NOMO-1 (cell line): Measurements from ENCODE around the gene SLC23A1.
"Not testable (repeated sequence)": the region's sequence is repeated elsewhere in the genome, so short reads cannot be mapped to it uniquely, and the experiment has no call there.

ENCODE experiments used
- DNase-seq, 2 experiments: peaks; one replicate each; lab custom pipeline; 2025; ENCODE audit not compliant: unreplicated experiment in 2 of 2; lab: John Stamatoyannopoulos, UW

The SLC23A1 gene

DNA sequence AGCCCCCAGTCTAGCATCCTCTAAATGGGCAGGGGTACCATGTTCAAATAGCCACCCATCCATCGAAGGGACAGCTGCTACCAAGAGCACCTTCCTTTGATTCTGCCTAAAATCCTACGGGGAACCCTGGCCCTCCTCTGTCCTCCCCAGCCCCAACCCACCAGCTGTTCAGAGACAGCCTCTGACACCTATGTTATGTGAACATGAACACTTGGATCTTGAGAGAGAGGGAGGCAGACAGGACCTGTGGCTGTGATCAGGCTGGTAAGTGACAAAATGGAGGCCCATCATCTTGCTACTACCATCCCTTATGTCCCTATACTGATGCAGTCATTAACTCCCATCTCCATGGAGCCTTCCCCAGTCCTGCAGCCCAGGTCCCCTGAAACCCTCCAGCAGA, 8.2 kb downstream of the SLC23A1 start:
- DNase-seq = no peak

DNA sequence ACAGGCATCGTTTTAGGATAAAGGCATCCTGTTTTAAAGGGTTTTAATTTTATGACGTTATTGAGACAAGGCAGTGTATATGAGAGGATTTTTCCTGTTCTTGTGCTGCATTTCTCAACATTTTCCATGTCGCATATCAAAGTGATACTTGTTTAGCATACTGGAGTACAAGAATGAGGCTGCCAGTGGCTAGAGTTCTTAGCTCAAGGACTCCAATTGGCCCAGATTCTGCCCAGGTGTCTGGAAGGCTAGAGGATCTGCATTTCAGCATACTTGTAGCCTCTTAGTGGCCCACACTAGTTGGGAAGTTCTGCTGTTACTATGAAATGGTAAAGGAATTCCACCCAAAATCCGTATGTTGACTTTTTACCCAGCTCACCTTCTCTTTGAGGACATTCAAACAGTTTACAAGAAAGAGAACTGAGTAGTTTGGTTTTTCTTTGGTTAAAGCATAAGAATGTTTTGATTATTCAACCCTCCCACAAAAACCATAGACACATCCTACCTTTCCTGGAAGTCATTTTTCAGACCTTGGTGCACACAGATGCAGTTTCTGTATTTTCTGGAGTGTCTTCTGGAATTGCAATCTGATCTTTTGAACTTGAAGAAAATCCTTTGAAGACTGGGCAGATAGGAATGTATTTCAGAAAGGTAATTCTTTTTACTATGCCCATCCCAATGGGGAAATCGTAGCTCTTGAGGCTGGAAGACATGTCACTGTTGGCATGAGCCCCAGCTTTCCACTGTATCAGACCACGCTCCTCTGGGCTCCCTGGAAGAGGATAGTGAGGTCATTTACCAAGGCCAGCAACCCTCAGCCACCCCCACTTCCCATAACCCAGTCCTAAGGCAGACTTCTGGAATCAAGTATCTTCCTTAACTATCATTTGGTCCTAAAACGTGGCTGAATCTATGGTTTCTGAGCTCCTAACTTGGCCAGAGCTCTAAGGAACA, 11.3 kb downstream of the SLC23A1 start:
- no peak for DNase-seq

DNA sequence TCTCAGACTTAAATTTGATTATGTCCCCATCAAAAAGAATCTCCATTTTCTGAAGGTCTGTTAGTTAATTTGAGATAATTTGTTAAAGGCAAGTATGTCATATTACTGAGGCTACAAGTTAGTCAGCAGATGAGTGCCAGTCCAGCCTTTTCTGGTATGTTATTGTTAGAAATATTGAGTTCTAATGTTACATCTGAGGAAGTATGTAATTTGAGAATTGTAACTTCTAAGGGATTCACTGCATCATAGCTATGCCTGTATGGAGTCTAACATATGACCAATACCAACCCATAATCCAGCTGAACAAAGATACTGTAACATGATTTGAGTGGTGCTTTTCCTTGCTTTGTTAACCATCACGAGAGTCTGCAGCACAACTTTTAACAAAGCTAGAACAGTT, 13.9 kb downstream of the SLC23A1 start:
- DNase-seq = no peak

DNA sequence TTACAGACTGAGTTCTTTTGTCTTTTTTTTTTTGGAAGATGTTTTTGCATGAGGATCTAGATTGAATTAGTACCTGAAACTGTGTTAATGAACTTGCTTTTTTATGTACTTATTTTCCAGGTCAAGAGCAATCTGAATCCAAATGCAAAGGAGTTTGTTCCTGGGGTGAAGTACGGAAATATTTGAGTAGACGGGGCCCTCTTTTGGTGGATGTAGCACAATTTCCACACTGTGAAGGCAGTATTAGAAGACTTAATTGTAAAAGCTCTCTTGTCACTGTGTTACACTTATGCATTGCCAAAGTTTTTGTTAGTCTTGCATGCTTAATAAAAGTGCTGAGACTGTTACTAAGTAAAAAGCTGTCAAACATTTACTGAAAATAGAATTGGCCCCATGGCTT, 14.5 kb downstream of the SLC23A1 start:
- DNase-seq = no peak

DNA sequence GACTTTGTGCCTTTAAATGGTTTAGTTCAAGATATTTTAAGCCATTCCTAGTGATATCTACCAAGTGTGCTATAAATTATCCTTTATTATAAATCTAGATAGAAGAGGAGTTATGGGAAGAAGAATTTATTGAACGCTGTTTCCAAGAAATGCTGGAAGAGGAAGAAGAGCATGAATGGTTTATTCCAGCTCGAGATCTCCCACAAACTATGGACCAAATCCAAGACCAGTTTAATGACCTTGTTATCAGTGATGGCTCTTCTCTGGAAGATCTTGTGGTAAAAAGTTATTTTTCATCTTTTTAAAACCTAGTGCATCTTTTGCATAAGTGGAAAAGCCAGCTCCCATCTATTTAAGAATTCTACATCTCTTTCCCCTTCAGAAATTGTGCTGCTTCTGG, 18.6 kb downstream of the SLC23A1 start:
- DNase-seq = no peak

DNA sequence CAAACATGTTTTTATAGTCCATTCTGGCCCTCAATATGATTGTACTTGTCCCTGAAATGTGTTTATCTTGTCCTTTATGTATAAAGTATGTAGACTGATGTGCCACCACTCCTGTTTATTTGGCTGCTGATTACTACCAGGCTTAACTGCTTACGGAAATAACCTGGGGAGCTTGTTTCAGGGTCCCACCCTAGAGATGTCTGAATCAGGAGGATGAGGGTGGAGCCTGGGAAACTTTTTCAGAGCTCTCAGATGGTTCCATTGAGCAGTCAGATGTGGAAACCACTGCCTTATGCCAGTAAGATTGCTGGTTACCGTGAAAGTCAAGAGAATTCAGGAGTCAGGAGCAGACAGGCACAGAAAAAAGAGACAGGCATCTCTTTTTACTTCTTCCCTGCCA, 19.2 kb downstream of the SLC23A1 start:
- DNase-seq = no peak

DNA sequence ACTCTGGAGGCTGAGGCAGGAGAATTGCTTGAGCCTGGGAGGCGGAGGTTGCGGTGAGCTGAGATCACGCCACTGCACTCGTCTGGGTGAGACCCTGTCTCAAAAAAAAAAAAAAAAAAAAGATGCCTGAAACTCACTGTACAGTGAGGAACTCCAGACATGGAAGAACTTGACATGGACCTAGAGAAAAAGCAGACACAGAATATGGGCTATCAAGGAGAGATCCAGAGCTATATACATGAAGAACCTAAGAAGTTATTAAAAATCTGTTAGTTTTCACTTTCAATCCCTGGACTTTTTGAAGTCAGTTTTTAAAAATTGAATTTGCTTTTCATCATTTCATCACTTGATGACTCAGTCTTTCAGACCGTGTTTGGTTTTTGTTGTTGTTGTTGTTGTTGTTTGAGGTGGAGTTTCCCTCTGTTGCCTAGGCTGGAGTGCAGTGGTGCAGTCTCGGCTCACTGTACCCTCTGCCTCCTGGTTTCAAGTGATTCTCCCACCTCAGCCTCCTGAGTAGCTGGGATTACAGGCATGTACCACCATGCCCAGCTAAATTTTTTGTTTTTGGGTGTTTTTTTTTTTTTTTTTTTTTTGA, 21.2 kb downstream of the SLC23A1 start:
- DNase-seq = no peak

DNA sequence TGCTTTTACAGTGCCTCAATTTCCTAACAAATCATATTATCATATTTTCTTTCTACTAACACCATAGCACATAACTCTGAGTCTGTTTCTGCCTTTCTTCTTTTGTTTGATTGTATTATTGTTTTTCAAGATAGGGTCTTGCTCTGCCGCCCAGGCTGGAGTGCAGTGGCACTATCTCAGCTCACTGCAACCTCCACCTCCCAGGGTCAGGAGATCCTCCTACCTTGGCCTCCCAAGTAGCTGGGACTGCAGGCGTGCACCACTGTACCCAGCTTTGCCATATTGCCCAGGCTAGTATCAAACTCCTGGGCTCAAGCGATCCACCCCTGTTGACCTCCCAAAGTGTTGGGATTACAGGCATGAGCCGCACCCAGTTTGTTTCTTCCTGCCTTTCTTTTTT, 22.7 kb downstream of the SLC23A1 start:
- DNase-seq = no peak

DNA sequence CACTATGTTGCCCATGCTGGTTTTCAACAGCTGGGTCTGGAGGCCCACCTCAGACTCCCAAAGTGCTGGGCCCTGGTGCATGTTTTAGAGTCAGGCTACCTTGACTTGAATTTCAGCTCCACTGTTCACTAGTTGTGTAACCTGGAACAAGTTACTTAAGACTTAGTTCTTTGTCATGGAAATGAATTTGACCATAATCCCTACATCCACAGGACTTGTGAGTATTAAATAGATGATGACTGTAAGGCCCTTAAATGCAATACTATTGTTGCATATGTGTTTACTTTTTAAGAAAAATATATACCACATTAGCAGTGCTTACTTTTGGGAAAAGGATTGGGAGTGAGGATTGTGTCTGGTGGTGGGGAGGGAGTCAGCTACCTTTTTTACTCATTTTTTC, 25.0 kb downstream of the SLC23A1 start:
- no peak for DNase-seq

DNA sequence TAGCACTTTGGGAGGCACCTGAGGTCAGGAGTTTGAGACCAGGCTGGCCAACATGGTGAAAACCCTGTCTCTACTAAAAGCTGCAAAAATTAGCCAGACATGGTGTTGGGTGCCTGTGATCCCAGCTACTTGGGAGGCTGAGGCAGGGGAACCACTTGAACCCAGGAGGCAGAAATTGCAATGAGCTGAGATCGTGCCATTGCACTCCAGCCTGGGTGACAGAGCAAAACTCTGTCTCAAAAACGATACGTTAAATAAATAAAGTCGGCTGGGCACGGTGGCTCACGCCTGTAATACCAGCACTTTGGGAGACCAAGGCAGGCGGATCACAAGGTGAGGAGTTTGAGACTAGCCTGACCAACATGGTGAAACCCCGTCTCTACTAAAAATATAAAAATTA, 27.2 kb downstream of the SLC23A1 start:
- not testable (repeated sequence) for DNase-seq

DNA sequence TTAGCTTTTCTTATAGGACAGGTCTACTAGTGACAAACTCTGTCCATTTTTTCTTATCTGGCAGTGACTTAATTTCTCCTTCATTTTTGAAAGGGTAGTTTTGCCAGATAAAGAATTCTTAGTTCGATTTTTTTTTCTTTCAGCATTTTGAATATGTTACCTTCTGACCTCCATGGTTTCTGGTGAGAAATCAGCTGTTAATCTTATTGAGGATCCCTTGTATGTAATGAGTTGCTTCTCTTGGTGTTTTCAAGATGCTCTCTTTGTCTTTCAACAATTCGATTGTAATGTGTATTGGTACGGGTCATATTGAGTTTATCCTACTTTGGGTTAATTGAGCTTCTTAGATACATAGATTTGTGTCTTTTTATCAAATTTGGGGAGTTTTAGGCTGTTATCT, 28.9 kb downstream of the SLC23A1 start:
- no peak for DNase-seq

DNA sequence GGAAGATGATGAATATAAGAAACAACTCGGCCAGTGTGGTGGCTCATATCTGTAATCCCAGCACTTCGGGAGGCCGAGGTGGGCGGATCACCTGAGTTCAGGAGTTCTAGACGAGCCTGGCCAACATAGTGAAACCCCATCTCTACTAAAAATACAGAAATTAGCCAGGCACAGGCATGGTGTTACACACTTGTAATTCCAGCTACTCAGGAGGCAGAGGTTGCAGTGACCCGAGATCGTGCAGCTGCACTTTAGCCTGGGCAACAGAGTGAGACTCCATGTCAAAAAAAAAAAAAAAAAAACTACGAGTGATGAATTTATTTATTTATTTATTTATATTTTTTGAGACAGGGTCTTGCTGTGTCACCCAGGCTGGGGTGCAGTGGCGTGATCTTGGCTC, 35.2 kb downstream of the SLC23A1 start:
- DNase-seq = not testable (repeated sequence)

DNA sequence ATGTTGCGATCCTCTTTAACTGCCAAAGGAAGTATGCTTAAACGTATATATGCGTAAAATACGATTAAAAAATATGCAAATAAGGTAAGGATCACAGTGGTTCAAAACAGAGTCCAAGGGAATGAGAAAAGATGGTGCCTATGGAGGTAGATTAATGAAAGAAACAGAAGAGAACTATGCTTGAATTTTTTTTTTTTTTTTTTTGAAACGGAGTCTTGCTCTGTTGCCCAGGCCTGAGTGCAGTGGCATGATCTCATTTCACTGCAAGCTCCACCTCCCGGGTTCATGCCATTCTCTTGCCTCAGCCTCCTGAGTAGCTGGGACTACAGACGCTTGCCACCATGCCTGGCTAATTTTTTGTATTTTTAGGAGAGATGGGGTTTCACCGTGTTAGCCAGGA, 37.7 kb downstream of the SLC23A1 start:
- DNase-seq = not testable (repeated sequence)

DNA sequence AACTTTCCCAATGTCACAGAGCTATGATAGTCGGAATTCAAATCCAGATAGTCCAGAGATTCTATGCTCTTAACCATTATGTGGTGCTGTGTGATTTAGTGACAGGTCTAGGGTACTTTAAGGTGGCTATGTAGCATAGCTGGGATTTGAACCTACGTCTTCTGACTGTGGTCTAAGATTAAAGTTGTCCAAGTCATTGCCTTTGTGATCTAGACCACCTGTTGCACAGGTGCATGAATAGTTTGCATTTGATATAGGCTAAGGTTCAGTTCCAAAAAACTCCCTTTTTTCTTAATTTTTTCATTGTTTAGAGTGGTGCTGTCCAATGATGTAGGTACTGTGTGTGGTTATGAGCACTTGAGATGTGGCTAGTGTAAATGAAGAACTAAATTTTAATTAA, 38.9 kb downstream of the SLC23A1 start:
- DNase-seq = no peak

DNA sequence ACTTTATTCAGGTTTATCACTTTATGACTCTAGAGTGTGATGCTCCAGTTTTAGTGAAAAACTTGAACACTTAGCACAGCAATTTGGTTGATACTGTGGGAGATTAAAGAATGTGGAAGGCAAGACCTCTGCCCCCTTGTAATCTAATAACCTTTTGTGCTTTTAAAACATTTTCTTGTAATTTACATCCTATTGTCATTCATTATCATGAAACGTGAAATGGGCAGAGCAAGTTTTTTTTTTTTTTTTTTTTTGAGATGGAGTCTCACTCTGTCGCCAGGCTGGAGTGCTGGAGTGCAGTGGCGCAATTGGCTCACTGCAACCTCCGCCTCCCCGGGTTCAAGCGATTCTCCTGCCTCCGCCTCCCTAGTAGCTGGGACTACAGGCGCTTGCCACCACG, 39.6 kb downstream of the SLC23A1 start:
- DNase-seq = no peak

DNA sequence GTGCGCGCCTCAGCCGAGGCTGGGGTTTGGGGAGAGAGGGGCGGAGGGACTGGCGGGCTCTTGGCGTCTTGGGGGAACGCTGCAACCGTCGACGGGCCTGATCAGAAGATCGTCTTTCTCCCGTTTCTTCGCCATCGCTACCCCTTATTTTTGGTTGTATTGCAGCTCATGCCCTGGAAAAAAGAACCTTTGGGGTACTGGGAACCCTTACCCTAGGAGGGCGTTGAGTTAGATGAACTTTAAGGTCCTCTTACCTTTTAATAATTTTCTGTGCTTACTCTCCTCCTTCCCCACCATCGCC, 40.7 kb downstream of the SLC23A1 start:
- no peak for DNase-seq

DNA sequence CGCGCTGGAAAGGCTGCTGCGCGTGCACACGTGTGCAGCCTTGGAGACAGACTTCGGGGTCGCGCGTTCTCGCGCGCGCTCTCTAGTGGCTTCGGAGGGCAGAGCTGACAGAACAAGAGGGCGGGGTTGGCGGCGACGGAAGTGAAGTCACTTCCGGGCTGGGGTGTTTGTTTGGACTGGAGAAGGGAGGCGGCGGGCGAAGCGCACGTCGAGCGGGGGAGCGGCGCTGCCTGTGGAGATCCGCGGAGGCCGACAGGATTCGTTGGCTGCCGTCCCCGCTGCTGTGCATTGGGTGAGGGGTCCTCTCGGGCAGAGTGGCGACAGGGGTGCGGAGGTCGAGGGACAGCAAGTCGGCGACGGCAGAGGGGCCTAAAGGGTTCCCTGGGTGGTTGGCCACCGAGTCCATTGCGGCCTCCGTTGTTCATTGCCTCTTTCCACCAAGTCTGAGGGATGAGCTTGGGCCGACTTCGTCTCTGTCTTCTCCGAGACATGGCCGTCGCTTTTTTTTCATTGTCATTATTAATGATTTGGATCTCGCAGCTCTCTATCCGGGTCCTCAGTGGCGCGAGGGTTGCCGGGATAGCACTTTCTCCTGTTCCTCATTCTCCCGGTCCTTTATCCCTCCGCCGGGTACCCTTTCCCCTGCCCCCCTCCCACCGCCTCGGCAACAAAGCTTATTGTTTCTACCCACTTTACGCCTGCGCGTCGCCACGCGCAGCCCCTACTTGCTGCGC, 41.2 kb downstream of the SLC23A1 start, which contains the start of gene PAIP2:
PAIP2 (plus strand) TSS at position 166 of the 734 bp plus-strand sequence. CDS start 21,931 bp downstream, outside the sequence.
- DNase-seq = peak; percentile 95 to 97

DNA sequence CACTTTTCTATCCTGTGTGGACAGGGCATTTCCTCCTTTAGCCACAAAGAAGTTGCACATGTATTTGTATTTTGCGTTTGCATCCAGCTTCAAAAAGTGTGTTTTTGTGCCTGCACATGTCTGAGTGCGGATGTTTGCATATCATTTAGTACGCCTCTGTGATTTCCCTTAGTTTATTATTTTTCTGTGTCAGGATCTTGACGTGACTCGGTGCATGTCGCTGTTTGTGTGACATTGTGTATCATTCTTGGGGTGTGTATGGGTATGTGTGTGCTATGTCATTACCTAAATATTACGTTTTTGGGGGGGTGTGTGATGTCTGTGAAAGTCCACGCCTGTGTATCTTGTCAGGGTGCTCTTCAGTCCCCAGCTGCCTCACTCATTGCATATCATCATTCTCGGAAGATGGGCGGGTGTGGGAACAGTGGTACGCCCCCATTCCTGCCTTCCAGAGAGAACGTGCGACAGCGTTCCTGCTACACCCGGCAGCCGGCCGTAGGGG, 41.9 kb downstream of the SLC23A1 start:
- DNase-seq = no peak

DNA sequence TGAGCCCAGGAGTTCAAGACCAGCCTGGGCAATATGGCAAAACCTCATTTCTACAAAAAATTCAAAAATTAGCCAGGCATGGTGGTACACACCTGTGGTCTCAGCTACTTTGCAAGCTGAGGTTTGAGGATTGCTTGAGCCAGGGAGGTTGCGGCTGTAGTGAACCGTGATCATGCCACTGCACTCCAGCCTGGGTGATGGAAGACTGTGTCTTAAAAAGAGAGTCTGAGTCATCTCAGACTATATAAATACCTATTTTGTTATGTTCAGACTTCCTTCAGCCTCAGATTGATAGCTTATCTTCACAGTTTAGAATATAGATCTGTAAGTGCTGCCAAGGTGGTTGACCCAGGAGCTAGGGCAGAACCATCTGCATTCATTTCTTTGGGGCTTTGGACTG, 43.0 kb downstream of the SLC23A1 start:
- DNase-seq = no peak

DNA sequence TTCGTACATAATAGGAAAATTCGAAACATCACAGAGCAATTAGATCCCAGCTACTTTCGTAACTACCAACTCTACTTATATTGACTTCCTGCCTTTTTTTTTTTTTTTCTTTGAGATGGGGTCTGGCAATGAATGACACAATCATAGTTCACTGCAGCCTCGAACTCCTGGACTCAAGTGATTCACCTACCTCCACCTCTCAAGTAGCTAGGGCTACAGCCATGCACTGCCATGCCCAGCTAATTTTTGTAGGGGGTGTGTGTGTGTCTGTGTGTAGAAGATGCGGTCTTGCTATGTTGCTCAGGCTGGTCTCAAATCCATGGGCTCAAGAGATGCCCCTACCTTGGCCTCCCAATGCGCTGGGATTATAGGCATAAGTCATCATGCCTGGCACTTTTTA, 47.3 kb downstream of the SLC23A1 start:
- peak in 1 of 2 experiments; percentile 0 for DNase-seq
